Ishikawa (cell line): ENCODE data around the gene TMCC3.

Experiments
- CEBPB ChIP-seq: IDR thresholded peaks from 2 replicates; pipeline ENCODE4 v1.6.1; 2012
- CREB1 ChIP-seq: IDR thresholded peaks from 2 replicates; pipeline ENCODE4 v1.6.1; 2012; ENCODE audit warnings: low read depth
- EGR1 ChIP-seq: IDR thresholded peaks from 2 replicates; pipeline ENCODE4 v1.6.1; 2012
- EP300 ChIP-seq: IDR thresholded peaks from 2 replicates; pipeline ENCODE4 v1.6.1; 2012; ENCODE audit warnings: borderline replicate concordance
- FOXM1 ChIP-seq: IDR thresholded peaks from 2 replicates; pipeline ENCODE4 v1.6.1; 2012; ENCODE audit warnings: low read depth, borderline replicate concordance
- MAX ChIP-seq: IDR thresholded peaks from 2 replicates; pipeline ENCODE4 v1.6.1; 2012
- NFIC ChIP-seq: IDR thresholded peaks from 2 replicates; pipeline ENCODE4 v1.6.1; 2012
- RAD21 ChIP-seq: IDR thresholded peaks from 2 replicates; pipeline ENCODE4 v1.6.1; 2012; ENCODE audit warnings: low read depth
- REST ChIP-seq: IDR thresholded peaks from 2 replicates; pipeline ENCODE4 v1.6.1; 2012; ENCODE audit warnings: low read depth, mild to moderate bottlenecking
- TAF1 ChIP-seq: IDR thresholded peaks from 2 replicates; pipeline ENCODE4 v1.6.1; 2012; ENCODE audit warnings: low read depth, mild to moderate bottlenecking
- TCF12 ChIP-seq: IDR thresholded peaks from 2 replicates; pipeline ENCODE4 v1.6.1; 2012; ENCODE audit warnings: low read depth
- TEAD4 ChIP-seq: IDR thresholded peaks from 2 replicates; pipeline ENCODE4 v1.6.1; 2012
- USF1 ChIP-seq: IDR thresholded peaks from 2 replicates; pipeline ENCODE4 v1.6.1; 2012
- YY1 ChIP-seq: IDR thresholded peaks from 2 replicates; pipeline ENCODE4 v1.6.1; 2012; ENCODE audit warnings: low read depth
- ZBTB7A ChIP-seq: IDR thresholded peaks from 2 replicates; pipeline ENCODE4 v1.6.1; 2012; ENCODE audit warnings: low read depth

The TMCC3 gene

GRCh38 chr12:94666158-94666557, 15.8 kb upstream of the TMCC3 start:
- TF ChIP-seq RAD21 (no peak), USF1 (no peak), FOXM1 (no peak), MAX (no peak), TEAD4 (no peak), NFIC (no peak), REST (no peak), TCF12 (no peak), ZBTB7A (no peak), EGR1 (no peak), TAF1 (no peak), CREB1 (no peak), CEBPB (no peak), YY1 (no peak), EP300 (no peak)

GRCh38 chr12:94663702-94664101, 13.3 kb upstream of the TMCC3 start:
- TF ChIP-seq REST = no peak
- TF ChIP-seq NFIC = no peak
- no peak for TF ChIP-seq YY1
- no peak for TF ChIP-seq FOXM1
- TF ChIP-seq TAF1 = no peak
- no peak for TF ChIP-seq CREB1
- no peak for TF ChIP-seq CEBPB
- TF ChIP-seq USF1 = no peak
- TF ChIP-seq RAD21 = no peak
- no peak for TF ChIP-seq EGR1
- TF ChIP-seq TEAD4 = no peak
- TF ChIP-seq TCF12 = no peak
- no peak for TF ChIP-seq MAX
- no peak for TF ChIP-seq EP300
- TF ChIP-seq ZBTB7A = no peak

GRCh38 chr12:94663071-94663470, 12.7 kb upstream of the TMCC3 start:
- TF ChIP-seq CEBPB (no peak), EGR1 (no peak), MAX (no peak), REST (no peak), NFIC (no peak), TAF1 (no peak), USF1 (no peak), TCF12 (no peak)

- TF ChIP-seq USF1 = no peak
- no peak for TF ChIP-seq EP300
These were observed 10.1 kb upstream of the TMCC3 start for GRCh38 chr12:94660436-94660835.
